Transverse colon (tissue), 4 donors: Measurements from ENCODE around the gene RABGGTA. TPM values are rescaled to one million over a fixed set of nuclear protein-coding genes. Genes with fewer than 3 reads are reported as not detected.

Experiments used
- DNase-seq: peaks from one replicate; pipeline ENCODE4 v3.0.0-alpha.2; 2019
- H3K27ac ChIP-seq, 4 donors: fragments of 200-600 bp; sonication (generic); 2 replicates each; pipeline ENCODE4 v1.5.1; 2016 to 2018; ENCODE audit warnings: inconsistent platforms in 4 of 4
- H3K27me3 ChIP-seq: fragments of 200-600 bp; sonication (generic); 2 replicates; pipeline ENCODE4 v1.5.1; 2017; ENCODE audit warnings: inconsistent platforms
- H3K36me3 ChIP-seq, 4 donors: fragments of 200-600 bp; sonication (generic); 2 replicates each; pipeline ENCODE4 v1.5.1; 2017 to 2019; ENCODE audit warnings: inconsistent platforms in 4 of 4
- H3K4me1 ChIP-seq, 4 donors: fragments of 200-600 bp; sonication (generic); 2 replicates each; pipeline ENCODE4 v1.5.1; 2017 to 2020; ENCODE audit warnings: inconsistent platforms in 4 of 4
- H3K4me3 ChIP-seq, 4 donors: fragments of 200-600 bp; sonication (generic); 1 replicate in 1 of 4; 2 replicates in 3 of 4; pipeline versions ENCODE4 v1.5.1 to v1.6.1; 2017 to 2019; ENCODE audit warnings: inconsistent platforms in 4 of 4
- H3K9me3 ChIP-seq, 2 donors: fragments of 200-600 bp; sonication (generic); 2 replicates each; pipeline ENCODE4 v1.5.1; 2017 to 2019; ENCODE audit warnings: inconsistent platforms in 2 of 2
- EP300 ChIP-seq: sonication (generic); formaldehyde crosslinking; IDR thresholded peaks from one replicate; pipeline ENCODE4 v1.6.1; 2017; ENCODE audit warnings: antibody characterized with exemption, low read depth
- POLR2A ChIP-seq: fragments of 450-650 bp; IDR thresholded peaks from one replicate; pipeline ENCODE4 v1.6.1; 2016; ENCODE audit warnings: antibody characterized with exemption, mild to moderate bottlenecking, moderate library complexity
- POLR2AphosphoS5 ChIP-seq, 3 donors: sonication (generic); formaldehyde crosslinking; IDR thresholded peaks; one replicate each; pipeline ENCODE4 v1.6.1; 2016; ENCODE audit warnings: antibody characterized with exemption in 3 of 3
- WGBS, 2 donors: methylation state at CpG; one replicate each; pipeline ENCODE4 v1.1.5; 2018; ENCODE audit warnings: low coverage in 1 of 2; 5-methylcytosine and 5-hydroxymethylcytosine counted together
- in situ Hi-C, 4 donors: fragments of 200-750 bp; cut with MboI; loops; one replicate each; pipeline versions ENCODE4 v1.15.0 to v1.15.1; 2017; ENCODE audit warnings: low sequenced_read_pairs in 3 of 4, low pct_ligation_motif_present in 1 of 4, low pct_unique_long_range_greater_than_20kb in 1 of 4
- intact Hi-C: fragments of 100-400 bp; cut with DNase I; formaldehyde crosslinking; loops from one replicate; pipeline ENCODE4 v1.15.1; 2023; ENCODE audit warnings: low total_unique reads
- total RNA-seq, 4 donors: library from RNA; depleted of rRNA; stranded (reverse); fragments of >200 nt; gene quantifications; one replicate each; pipeline ENCODE4 v1.1.0, GENCODE V29; 2016
- TF ChIP-seq, protein P1 (sequence below), 5 experiments: fragments of 200-600 bp in 3 of 5; fragments of 450-650 bp in 2 of 5; sonication (generic) in 3 of 5; IDR thresholded peaks; 1 replicate in 2 of 5; 2 replicates in 3 of 5; pipeline ENCODE4 v1.5.1; 2016 to 2017; ENCODE audit warnings: antibody characterized with exemption in 5 of 5, inconsistent platforms in 3 of 5, mild to moderate bottlenecking in 2 of 5, moderate library complexity in 1 of 5

Gene RABGGTA
- total RNA-seq, 4 donors from 2014 or later = 47.3 to 227 (median 53.0) TPM

DNA sequence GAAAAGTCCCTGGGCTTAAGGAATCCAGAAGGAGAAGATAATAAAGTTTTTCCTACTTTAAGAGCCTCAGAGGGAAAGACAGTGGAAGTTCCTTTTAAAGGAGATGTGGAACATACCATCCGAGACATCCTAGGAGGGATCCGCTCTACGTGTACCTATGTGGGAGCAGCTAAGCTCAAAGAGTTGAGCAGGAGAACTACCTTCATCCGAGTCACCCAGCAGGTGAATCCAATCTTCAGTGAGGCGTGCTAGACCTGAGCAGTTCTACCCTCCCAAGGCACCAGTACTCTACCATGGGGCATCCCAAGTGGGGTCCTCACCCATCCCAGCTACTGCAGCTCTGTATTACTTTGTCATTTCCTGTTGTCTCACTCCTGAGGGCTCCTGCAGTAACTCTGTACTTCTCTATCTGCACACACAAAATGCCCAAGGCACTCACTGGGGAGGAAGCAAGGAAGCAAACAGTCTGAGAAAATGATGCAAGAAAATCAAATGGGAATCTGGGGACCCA, 32.8 kb downstream of the RABGGTA start:
- H3K4me3 ChIP-seq = no peak overlapping the region
- 90 to 92% methylated on average over 3 to 5 of the region's 5 CpGs for WGBS, 2 donors
- H3K27ac ChIP-seq = no peak overlapping the region
- TF ChIP-seq POLR2AphosphoS5 (IDR thresholded peaks at IDR 0.05) = no peak
- TF ChIP-seq, protein P1, sequence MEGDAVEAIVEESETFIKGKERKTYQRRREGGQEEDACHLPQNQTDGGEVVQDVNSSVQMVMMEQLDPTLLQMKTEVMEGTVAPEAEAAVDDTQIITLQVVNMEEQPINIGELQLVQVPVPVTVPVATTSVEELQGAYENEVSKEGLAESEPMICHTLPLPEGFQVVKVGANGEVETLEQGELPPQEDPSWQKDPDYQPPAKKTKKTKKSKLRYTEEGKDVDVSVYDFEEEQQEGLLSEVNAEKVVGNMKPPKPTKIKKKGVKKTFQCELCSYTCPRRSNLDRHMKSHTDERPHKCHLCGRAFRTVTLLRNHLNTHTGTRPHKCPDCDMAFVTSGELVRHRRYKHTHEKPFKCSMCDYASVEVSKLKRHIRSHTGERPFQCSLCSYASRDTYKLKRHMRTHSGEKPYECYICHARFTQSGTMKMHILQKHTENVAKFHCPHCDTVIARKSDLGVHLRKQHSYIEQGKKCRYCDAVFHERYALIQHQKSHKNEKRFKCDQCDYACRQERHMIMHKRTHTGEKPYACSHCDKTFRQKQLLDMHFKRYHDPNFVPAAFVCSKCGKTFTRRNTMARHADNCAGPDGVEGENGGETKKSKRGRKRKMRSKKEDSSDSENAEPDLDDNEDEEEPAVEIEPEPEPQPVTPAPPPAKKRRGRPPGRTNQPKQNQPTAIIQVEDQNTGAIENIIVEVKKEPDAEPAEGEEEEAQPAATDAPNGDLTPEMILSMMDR (IDR thresholded peaks at IDR 0.05) = no peak
- TF ChIP-seq EP300 = no peak
- no peak for TF ChIP-seq POLR2A
- intact Hi-C loops (no loop called here), in situ Hi-C loops (loop anchor here in 3 of 4 donors (25.0 kb wide), 1 partner anchor 199 kb away; the partner anchor contains the start of genes CBLN3 (in 3 of the 3), KHNYN (in 3 of the 3) and SDR39U1 (in 3 of the 3))
- peaks cover 31 to 47% (median 32%) of the 10 kb centered on the region in 4 donors for H3K4me1 ChIP-seq
- H3K9me3 ChIP-seq = no peaks in the 10 kb centered on the region
- no peak for DNase-seq
- H3K27me3 ChIP-seq = no peaks in the 10 kb centered on the region
- H3K36me3 ChIP-seq = peaks cover 0 to 35% (median 13%) of the 10 kb centered on the region in 4 donors

DNA sequence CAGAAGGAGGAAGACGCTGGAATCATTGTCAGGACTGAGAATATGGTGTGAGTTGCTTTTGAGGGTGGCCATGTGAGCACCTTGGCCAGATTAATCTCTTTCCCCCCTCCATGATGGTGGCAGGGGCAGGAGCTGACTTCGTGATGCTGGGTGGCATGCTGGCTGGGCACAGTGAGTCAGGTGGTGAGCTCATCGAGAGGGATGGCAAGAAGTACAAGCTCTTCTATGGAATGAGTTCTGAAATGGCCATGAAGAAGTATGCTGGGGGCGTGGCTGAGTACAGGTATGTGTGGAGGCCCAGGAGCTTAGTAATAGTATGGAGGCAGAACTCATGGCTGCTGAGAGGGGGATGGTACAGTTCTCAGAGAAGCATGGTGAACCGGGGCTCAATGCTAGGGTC, 33.3 kb downstream of the RABGGTA start:
- in situ Hi-C loops = loop anchor here in 3 of 4 donors (25.0 kb wide), 1 partner anchor 199 kb away; the partner anchor contains the start of genes CBLN3 (in 3 of the 3), KHNYN (in 3 of the 3) and SDR39U1 (in 3 of the 3)
- peaks cover 0 to 35% (median 13%) of the 10 kb centered on the region in 4 donors for H3K36me3 ChIP-seq
- no peaks in the 10 kb centered on the region for H3K9me3 ChIP-seq
- peaks cover 33 to 47% (median 34%) of the 10 kb centered on the region in 4 donors for H3K4me1 ChIP-seq
- no peak for TF ChIP-seq POLR2AphosphoS5 (IDR thresholded peaks at IDR 0.05)
- WGBS, 2 donors = 78 to 87% methylated on average over 4 to 5 of the region's 5 CpGs
- H3K4me3 ChIP-seq = no peak overlapping the region
- intact Hi-C loops = no loop called here
- no peak for DNase-seq
- no peak overlapping the region for H3K27ac ChIP-seq
- H3K27me3 ChIP-seq = no peaks in the 10 kb centered on the region

DNA sequence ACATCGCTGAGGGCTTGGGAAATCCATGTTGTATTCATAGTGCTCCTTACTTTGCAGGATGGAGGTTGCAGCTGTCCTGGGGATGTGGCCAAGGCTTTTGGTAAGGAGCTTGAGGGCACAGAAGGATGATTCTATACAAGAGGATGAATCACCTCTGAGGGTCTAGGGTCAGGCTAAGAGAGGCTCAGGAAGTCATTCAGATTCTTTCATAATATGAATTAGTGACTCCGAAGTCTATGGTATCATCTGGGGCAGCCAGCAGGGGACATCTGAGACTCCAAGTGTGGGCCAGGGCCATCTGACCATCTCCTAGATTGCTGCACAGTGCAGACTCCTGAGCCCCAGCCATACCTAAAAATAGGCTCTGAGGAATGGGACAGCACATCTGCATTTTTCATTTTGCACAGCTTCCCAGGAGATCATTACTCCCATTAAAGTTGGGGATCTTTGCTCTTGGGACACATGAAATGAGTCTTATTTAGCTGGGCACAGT, 33.9 kb downstream of the RABGGTA start:
- H3K36me3 ChIP-seq = peaks cover 0 to 35% (median 13%) of the 10 kb centered on the region in 4 donors
- no peak for DNase-seq

DNA sequence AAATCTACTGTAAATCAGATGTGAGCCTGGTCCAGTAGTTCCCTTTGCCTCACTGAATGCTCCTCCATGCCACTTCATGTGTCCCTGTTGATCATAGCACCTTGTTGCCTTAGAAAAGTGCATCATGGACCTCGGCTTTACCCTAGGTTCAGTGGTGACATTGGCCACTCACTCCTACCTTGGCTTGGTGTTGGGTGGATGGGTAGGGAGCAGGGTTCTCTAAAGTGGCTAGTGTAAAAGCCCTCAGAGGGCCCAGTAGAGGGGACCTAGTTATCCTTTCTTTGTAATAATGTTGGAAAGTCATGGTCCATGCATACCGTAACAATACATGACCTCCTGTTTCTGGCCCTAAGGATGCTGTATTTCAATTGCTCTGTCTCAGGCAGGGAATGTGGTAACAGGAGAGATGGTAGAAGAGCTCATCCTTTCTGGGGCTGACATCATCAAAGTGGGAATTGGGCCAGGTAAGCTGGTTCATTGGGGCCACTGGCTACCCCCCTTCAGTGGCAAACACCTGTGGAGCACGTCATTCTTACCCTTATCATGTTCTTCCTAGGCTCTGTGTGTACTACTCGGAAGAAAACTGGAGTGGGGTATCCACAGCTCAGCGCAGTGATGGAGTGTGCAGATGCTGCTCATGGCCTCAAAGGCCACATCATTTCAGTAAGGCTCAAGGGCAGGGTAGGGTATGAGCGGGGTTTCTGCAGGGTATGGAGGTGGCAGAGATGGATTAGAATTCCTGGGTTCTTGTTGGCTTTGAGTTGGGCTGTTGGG, 34.5 kb downstream of the RABGGTA start:
- DNase-seq = no peak
- peaks cover 33 to 48% (median 34%) of the 10 kb centered on the region in 4 donors for H3K4me1 ChIP-seq
- 94% methylated on average over 6 of the region's 6 CpGs; no CpG with 5 or more reads in 1 of the 2 donors for WGBS, 2 donors
- no peaks in the 10 kb centered on the region for H3K9me3 ChIP-seq
- H3K27me3 ChIP-seq = no peaks in the 10 kb centered on the region
- peaks cover 0 to 35% (median 13%) of the 10 kb centered on the region in 4 donors for H3K36me3 ChIP-seq
- H3K4me3 ChIP-seq = no peak overlapping the region
- intact Hi-C loops = no loop called here
- H3K27ac ChIP-seq = no peak overlapping the region
- TF ChIP-seq EP300 = no peak
- TF ChIP-seq POLR2A = no peak
- TF ChIP-seq, protein P1 (IDR thresholded peaks at IDR 0.05) = no peak
- TF ChIP-seq POLR2AphosphoS5 (IDR thresholded peaks at IDR 0.05) = no peak
- in situ Hi-C loops = loop anchor here in 3 of 4 donors (25.0 kb wide), 1 partner anchor 200 kb away; the partner anchor contains the start of genes CBLN3 (in 3 of the 3), KHNYN (in 3 of the 3) and SDR39U1 (in 3 of the 3)

More for the DNA sequence above, 33.9 kb downstream of the RABGGTA start:
- intact Hi-C loops = no loop called here
- Histone ChIP-seq H3K9me3 (no peaks in the 10 kb centered on the region), H3K4me1 (peaks cover 33 to 48% (median 35%) of the 10 kb centered on the region in 4 donors), H3K27ac (no peak overlapping the region), H3K4me3 (no peak overlapping the region), H3K27me3 (no peaks in the 10 kb centered on the region)
- WGBS, 2 donors = 100% methylated on average over 2 of the region's 2 CpGs; no CpG with 5 or more reads in 1 of the 2 donors
- TF ChIP-seq, protein P1 (IDR thresholded peaks at IDR 0.05) = no peak
- TF ChIP-seq POLR2A (no peak), POLR2AphosphoS5 (IDR thresholded peaks at IDR 0.05) (no peak)
- in situ Hi-C loops = loop anchor here in 3 of 4 donors (25.0 kb wide), 1 partner anchor 200 kb away; the partner anchor contains the start of genes CBLN3 (in 3 of the 3), KHNYN (in 3 of the 3) and SDR39U1 (in 3 of the 3)
